Pons (tissue), 1 donor: ENCODE measurements around the gene DNAJC25.

Source experiments
- DNase-seq: peaks from one replicate; pipeline ENCODE4 v3.0.0-alpha.2; 2016; ENCODE audit warnings: low spot score

DNAJC25 gene

GRCh38 chr9:111627260-111627963, 3.7 kb upstream of the DNAJC25 start:
- DNase-seq: no peak

GRCh38 chr9:111628411-111628810, 2.7 kb upstream of the DNAJC25 start:
- DNase-seq: no peak

- no peak for DNase-seq
Observed at GRCh38 chr9:111630182-111630963, 761 bp upstream of the DNAJC25 start.

GRCh38 chr9:111630964-111631213, 245 bp upstream of the DNAJC25 start:
- no peak for DNase-seq

GRCh38 chr9:111632060-111632459, 926 bp downstream of the DNAJC25 start:
- peak; percentile 7 for DNase-seq

GRCh38 chr9:111632695-111633388, 1.7 kb downstream of the DNAJC25 start:
- no peak for DNase-seq

GRCh38 chr9:111633389-111633736, 2.2 kb downstream of the DNAJC25 start:
- DNase-seq: no peak

- DNase-seq: no peak
Observed at GRCh38 chr9:111634860-111635259, 3.7 kb downstream of the DNAJC25 start.

GRCh38 chr9:111637421-111637950, 6.4 kb downstream of the DNAJC25 start:
- DNase-seq: no peak

GRCh38 chr9:111644195-111644772, 13.2 kb downstream of the DNAJC25 start:
- DNase-seq: no peak

- DNase-seq: no peak
Observed at GRCh38 chr9:111645806-111646205, 14.7 kb downstream of the DNAJC25 start.

GRCh38 chr9:111646417-111646816, 15.3 kb downstream of the DNAJC25 start:
- no peak for DNase-seq

GRCh38 chr9:111648066-111648465, 16.9 kb downstream of the DNAJC25 start:
- DNase-seq: no peak

- DNase-seq: no peak
Observed at GRCh38 chr9:111649016-111649415, 17.9 kb downstream of the DNAJC25 start.

- DNase-seq: no peak
Observed at GRCh38 chr9:111657051-111657450, 25.9 kb downstream of the DNAJC25 start.

GRCh38 chr9:111658943-111659342, 27.8 kb downstream of the DNAJC25 start:
- no peak for DNase-seq

- no peak for DNase-seq
Observed at GRCh38 chr9:111659691-111660090, 28.6 kb downstream of the DNAJC25 start.

GRCh38 chr9:111661150-111661801, 30.1 kb downstream of the DNAJC25 start, which contains the start of gene GNG10:
TSS of gene GNG10 (plus strand) at chr9:111661605. CDS start at chr9:111661635, 30 bp downstream.
- DNase-seq: peak; percentile 25

GRCh38 chr9:111661802-111662521, 30.8 kb downstream of the DNAJC25 start:
- peak; percentile 35 for DNase-seq

- no peak for DNase-seq
Observed at GRCh38 chr9:111662576-111663300, 31.6 kb downstream of the DNAJC25 start.
